Gastrocnemius medialis (tissue), 4 donors: ENCODE measurements around the gene PTBP1.

ENCODE experiments used
- CTCF ChIP-seq, 5 experiments: fragments of 450-650 bp in 3 of 5; fragments of 200-600 bp in 2 of 5; sonication (generic) in 2 of 5; IDR thresholded peaks in 4 of 5; conservative IDR thresholded peaks in 1 of 5; 1 replicate in 4 of 5; 2 replicates in 1 of 5; pipeline ENCODE4 v1.5.1; 2016 to 2019; ENCODE audit warnings: antibody characterized with exemption in 5 of 5, mild to moderate bottlenecking in 3 of 5, moderate library complexity in 3 of 5
- POLR2A ChIP-seq, 2 donors: fragments of 450-650 bp; IDR thresholded peaks; one replicate each; pipeline ENCODE4 v1.6.1; 2017; ENCODE audit warnings: antibody characterized with exemption in 2 of 2, mild to moderate bottlenecking in 2 of 2, moderate library complexity in 2 of 2

GRCh38 chr19:810077-810855 is 13.0 kb downstream of the PTBP1 start:
- TF ChIP-seq CTCF (IDR thresholded peaks at IDR 0.05 in 4 of 5, conservative IDR thresholded peaks at IDR 0.05 in 1 of 5): no peak
- no peak for TF ChIP-seq POLR2A (IDR thresholded peaks at IDR 0.05)
